Activated CD8-positive, alpha-beta memory T cell treated with anti-CD3 and anti-CD28 coated beads for 36 hours (primary cell): ENCODE data around the gene SPATA22. TPM values are rescaled to one million over a fixed set of nuclear protein-coding genes. Genes with fewer than 3 reads are reported as not detected.
"Not testable (repeated sequence)": the region's sequence is repeated elsewhere in the genome, so short reads cannot be mapped to it uniquely, and the experiment has no call there.

Experiments
- CTCF ChIA-PET: fragments of 350-600 bp; sonication (Branson Sonifier 250); formaldehyde crosslinking; loops from one replicate; lab custom pipeline; 2021; ENCODE audit warnings: antibody characterized with exemption; lab: Charles Lee
- POLR2A ChIA-PET: fragments of 350-600 bp; sonication (Branson Sonifier 250); formaldehyde crosslinking; loops from one replicate; lab custom pipeline; 2021; ENCODE audit warnings: antibody characterized with exemption; lab: Charles Lee
- total RNA-seq, 2 experiments: library from RNA; stranded (reverse); gene quantifications; one replicate each; pipeline ENCODE4 v1.2.3, GENCODE V29; 2021

The SPATA22 gene
- total RNA-seq, 2 experiments from 2014 or later: 0.36 TPM; not detected in 1

GRCh38 chr17:3475812-3476610 is 4.4 kb upstream of the SPATA22 start, which contains the start of gene ASPA:
Gene ASPA (plus strand): TSS chr17:3475997. CDS start chr17:3476160, 163 bp downstream.
- POLR2A ChIA-PET: no interaction called here
- CTCF ChIA-PET: no interaction called here

DNA sequence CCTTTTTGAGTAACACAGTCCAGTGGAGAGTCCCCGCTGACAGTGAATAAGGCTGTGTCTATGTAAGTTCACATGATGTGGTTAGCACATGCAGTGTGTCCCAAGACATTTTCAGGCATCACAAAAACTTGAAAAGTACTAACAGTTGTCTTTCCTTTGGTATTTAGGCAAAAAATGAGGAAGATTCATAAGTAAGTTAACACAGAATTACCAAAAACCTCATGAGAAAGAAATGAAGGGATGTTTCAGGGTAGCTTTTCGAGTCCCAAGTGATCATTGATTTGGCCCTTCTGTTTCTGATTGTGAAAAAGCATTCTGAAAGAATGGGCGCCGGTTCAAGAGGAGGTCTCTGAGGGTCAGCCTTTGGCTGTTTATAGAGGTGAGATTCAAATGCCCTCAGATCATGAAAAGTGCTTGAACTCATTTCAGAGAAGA is 3.6 kb upstream of the SPATA22 start:
- POLR2A ChIA-PET: no interaction called here
- CTCF ChIA-PET: no interaction called here

- CTCF ChIA-PET: no interaction called here
- POLR2A ChIA-PET: no interaction called here
Measured at GRCh38 chr17:3474212-3474611, 2.6 kb upstream of the SPATA22 start.

DNA sequence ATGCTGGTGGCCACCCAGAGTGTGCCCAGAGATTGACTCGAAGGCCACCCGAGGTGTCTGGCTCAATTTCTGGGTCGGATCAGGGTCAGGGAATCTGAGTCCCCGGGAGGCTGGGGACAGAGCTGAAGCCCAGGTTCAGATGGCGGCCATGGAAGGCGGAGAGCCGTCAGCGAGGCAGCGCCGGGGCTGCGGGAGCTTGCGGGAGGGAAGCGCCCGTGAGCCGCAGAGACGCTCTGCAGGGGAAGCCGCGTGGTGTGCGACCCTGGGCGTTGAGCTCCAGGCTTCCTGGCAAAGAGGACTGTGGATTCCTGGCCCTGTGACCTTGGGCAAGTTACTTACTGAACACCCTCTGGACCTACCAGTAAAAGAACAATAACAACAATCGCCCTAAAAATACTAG is 518 bp upstream of the SPATA22 start:
- ChIA-PET POLR2A (no interaction called here), CTCF (no interaction called here)

DNA sequence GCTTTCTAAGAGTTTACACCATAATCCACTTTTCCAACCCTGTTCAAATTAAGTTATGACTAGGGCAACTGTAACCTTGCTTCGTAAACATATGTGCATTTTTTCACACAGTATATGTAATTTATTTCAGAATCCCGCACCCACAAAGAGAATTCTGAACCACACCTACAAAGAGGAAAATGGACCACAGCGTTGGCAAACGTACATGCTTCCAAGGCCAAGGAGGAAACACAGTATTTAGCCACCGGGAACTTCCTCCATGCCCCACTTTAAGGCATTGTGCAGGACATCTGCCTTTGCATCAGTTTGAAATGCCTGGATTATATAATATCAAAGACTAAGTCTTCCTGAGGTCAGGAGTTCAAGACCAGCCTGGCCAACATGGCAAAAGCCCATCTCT is 2.1 kb downstream of the SPATA22 start:
- ChIA-PET POLR2A (no interaction called here), CTCF (no interaction called here)

DNA sequence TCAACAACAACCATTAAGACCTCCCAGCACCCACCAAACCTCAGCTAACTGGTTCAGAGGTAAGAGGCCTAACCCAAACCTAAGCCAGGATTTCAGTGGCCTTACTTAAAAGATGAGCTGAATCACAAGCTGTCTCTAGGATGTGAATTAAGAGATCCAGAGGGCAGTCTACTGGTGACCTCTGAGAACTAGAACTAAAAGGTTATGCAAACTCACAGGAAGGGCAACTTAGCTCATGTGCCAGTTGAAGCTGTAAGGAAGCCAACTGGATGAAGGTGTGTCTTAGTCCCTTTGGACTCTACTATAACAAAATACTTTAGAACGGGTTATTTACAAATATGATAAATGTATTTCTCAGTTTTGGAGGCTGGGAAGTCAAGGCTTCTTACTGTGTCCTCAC is 5.3 kb downstream of the SPATA22 start:
- CTCF ChIA-PET, POLR2A ChIA-PET: not testable (repeated sequence)

DNA sequence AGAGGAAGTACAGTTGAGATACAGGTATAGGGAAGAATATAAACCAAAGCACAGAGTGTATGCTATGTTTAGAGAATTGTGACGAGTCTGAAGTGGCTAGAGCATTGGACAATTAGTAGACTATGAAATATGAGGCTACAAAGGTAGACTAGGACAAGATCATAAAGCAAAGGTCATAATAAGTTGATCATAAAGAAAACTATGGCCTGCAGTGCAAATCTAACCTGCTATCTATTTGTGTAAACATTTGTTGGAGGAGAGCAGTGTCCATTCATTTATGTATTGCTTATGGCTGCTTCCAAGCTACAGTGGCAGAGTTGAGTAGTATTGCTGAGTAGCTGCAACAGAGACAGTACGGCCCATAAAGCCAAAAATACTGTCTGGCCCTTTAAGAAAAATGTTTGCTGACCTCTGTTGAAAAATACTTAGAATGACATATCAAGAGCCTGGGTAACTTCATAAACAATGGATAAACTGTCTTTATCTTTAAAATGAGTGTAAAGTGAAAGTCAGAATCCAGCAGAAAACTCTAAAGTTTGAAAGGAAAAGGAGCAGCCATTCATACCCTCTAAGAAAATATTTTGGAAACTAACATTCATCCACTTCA is 23.5 kb downstream of the SPATA22 start:
- ChIA-PET CTCF (no interaction called here), POLR2A (no interaction called here)

GRCh38 chr17:3447625-3448024 is 24.0 kb downstream of the SPATA22 start:
- ChIA-PET POLR2A (no interaction called here), CTCF (no interaction called here)

DNA sequence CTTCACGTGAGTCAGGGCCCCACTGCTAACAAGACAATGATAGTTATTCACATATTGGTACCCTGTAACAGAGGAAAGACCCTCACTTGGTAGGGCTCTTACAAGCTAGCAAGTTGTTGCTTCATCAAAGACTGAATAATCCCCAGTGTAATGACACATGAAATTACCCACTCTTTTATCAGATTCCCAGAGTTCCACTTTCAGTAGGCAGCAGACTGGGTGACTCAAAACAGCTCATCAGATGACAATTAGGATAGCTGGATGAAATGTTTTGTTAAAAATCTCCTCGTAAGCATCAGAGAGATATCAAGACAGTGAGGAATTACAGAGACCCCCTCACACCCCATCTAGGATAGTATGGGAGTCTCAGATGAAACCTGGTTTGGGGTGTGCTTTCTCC is 31.2 kb downstream of the SPATA22 start:
- POLR2A ChIA-PET: no interaction called here
- CTCF ChIA-PET: no interaction called here

DNA sequence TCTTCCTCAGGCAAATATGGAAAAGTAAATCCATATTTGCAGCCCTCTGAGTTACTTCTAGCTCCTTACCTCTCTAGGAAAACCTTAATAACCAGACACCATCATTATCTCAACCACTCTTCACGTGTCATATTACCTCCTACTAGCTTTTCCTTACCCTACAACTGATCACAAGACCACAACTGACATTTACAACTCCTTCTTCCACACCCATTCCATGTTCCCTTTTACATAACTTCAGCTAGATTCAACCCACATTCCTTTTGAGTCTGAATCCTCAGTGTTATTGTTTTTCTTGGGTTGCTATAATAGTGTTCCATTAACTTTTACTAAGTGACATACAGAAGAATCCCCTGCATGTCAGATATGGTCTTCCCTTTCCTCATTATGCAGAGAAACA is 33.3 kb downstream of the SPATA22 start:
- ChIA-PET CTCF (no interaction called here), POLR2A (no interaction called here)

DNA sequence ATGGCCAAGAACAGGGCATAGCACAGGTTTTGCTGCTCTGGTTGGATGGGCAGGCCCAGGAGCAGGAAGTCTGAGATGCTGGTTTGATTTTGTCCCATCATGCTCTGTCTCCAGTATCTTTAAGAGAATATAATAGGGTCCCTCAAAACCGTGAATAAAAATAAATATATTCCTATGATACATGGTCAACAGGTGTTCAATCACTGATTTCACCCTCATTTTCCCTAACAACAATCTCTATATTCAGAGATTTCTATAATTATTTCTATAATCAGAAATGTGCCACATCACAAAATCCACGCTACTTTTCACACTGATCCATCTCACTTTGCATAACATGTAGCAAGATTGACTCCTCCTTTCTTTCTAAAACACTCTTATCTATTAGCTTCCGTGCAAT is 37.9 kb downstream of the SPATA22 start, which contains the start of gene OR1E2:
Gene OR1E2, minus strand, starts transcription at position 101 of the 400 bp plus-strand sequence. Its CDS starts 0 bp downstream, at position 101.
- ChIA-PET CTCF (no interaction called here), POLR2A (no interaction called here)

GRCh38 chr17:3433215-3433614 is 38.4 kb downstream of the SPATA22 start:
- CTCF ChIA-PET, POLR2A ChIA-PET: not testable (repeated sequence)

GRCh38 chr17:3418222-3418621 is 53.4 kb downstream of the SPATA22 start:
- CTCF ChIA-PET: no interaction called here
- POLR2A ChIA-PET: no interaction called here

DNA sequence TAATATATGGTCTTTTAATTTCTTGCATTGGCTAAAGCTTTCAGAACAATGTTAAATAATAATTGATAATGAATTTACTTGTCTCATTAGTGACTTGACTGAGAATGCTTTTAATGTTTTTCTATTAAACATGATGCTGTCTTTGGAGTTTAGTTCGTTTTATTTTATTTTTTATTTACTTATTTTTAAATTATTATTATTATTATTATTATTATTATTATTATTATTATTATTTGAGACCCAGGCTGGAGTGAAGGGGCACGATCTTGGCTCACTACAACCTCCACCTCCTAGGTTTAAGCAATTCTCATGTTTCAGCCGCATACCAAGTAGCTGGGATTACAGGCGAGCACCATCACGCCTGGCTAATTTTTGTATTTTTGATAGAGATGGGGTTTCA is 56.0 kb downstream of the SPATA22 start:
- ChIA-PET POLR2A (no interaction called here), CTCF (interaction anchor here (0.8 kb wide), 1 partner anchor 567 kb away, joined by 3 read pairs; no protein-coding TSS in a partner anchor)

- CTCF ChIA-PET, POLR2A ChIA-PET: not testable (repeated sequence)
Measured at GRCh38 chr17:3412216-3412615, 59.4 kb downstream of the SPATA22 start.

- CTCF ChIA-PET: no interaction called here
- POLR2A ChIA-PET: no interaction called here
Measured at GRCh38 chr17:3411070-3411469, 60.5 kb downstream of the SPATA22 start, which contains the start of gene OR3A3. Gene OR3A3 (plus strand): TSS chr17:3411370.

GRCh38 chr17:3403856-3404255 is 67.8 kb downstream of the SPATA22 start:
- POLR2A ChIA-PET, CTCF ChIA-PET: not testable (repeated sequence)

DNA sequence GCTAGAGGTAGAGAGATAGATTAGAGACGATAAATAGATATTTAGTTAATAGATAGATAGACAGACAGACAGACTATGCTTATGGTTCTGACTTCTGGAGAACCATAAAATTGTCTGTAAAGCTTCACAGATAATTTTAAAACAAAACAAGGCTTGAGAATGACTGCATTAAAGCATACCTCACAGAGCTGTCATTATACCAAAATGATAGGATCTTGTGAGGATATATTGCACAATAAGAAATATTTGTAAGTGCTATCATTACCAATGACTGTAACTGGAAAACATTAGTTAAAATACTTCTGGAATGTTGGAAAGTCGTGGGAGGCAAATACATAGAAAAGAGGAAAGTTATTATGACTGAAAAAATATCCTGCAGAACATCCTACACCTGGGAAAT is 69.8 kb downstream of the SPATA22 start:
- ChIA-PET CTCF (no interaction called here), POLR2A (no interaction called here)

- POLR2A ChIA-PET: no interaction called here
Measured at GRCh38 chr17:3400055-3400454, 71.6 kb downstream of the SPATA22 start.

DNA sequence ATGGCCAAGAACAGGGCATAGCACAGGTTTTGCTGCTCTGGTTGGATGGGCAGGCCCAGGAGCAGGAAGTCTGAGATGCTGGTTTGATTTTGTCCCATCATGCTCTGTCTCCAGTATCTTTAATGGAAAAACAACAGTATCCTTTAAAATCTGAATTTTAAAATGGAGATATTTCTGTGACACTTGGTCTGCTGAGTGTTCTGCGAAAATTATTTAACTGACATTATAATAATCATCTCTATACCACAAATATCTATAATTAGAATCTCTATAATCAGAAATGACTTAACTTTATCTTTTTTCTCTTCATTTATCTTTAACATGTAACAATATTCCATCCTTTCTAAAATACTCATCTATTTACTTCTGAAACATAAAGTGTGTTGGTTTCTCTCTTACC is 73.3 kb downstream of the SPATA22 start, which contains the start of gene OR1E1:
Gene OR1E1, minus strand, starts transcription at position 101 of the 400 bp plus-strand sequence. Its CDS starts 0 bp downstream, at position 101.
- ChIA-PET POLR2A (no interaction called here), CTCF (no interaction called here)

More at GRCh38 chr17:3400055-3400454, 71.6 kb downstream of the SPATA22 start:
- CTCF ChIA-PET: no interaction called here

GRCh38 chr17:3397801-3398200 is 73.8 kb downstream of the SPATA22 start:
- CTCF ChIA-PET, POLR2A ChIA-PET: not testable (repeated sequence)
